ENCODE results near the gene FHDC1.

Gene FHDC1

GRCh38 chr4:152936446-152937335 is 568 bp downstream of the FHDC1 start:
- peak in 1 of 4 experiments; percentile 5 for DNase-seq (ENCODE audit: low read depth in 4 of 4, low spot score in 1 of 4)

GRCh38 chr4:152937336-152938236 is 1.5 kb downstream of the FHDC1 start:
- DNase-seq (ENCODE audit: low read depth in 4 of 4, low spot score in 1 of 4) = no peak

GRCh38 chr4:152938237-152938947 is 2.3 kb downstream of the FHDC1 start:
- DNase-seq (ENCODE audit: low read depth in 4 of 4, low spot score in 1 of 4) = no peak

- DNase-seq (ENCODE audit: low read depth in 4 of 4, low spot score in 1 of 4) = no peak
These were observed 3.5 kb downstream of the FHDC1 start for GRCh38 chr4:152939621-152940020.

- DNase-seq (ENCODE audit: low read depth in 4 of 4, low spot score in 1 of 4) = no peak
These were observed 4.3 kb downstream of the FHDC1 start for GRCh38 chr4:152940461-152940860.

DNA sequence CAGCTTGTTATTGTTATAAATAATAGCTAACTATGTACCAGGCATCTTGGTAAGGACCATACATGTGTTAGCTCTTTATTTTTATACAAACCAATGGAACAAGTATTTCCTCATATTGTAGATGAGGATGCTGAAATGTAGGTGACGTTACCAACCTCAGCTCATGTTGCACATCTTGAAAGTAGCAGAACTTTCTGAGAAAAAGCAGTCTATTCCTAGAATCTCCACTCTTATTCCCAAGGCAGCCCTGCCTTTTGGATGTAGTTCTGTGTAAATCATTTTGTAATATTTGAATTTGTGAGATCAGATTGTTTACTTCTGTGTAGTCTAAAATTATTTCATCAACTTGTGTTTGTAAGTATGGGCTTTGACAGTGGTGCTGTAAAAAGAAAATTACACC is 5.3 kb downstream of the FHDC1 start:
- DNase-seq (ENCODE audit: low read depth in 4 of 4, low spot score in 1 of 4) = no peak

DNA sequence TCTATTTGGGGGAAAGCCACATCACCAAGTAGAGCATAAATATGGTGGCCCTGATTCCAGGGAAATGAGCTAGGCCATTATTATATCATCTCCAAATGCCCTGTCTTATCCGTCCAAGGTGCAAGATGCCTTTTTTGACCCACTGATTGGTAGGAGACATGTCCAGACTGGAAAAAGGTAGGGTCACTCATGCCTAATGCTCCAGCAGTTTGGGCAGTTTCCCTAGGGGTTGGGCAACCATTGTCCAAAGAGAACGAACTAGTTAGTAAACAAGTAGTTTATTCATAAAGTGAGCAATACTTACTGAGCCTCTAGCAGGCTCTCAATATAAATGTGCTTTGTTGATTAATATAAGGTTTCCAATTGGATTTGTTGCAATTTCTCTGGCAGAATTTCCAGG is 6.2 kb downstream of the FHDC1 start:
- DNase-seq (ENCODE audit: low read depth in 4 of 4, low spot score in 1 of 4) = no peak

GRCh38 chr4:152943672-152944071 is 7.5 kb downstream of the FHDC1 start:
- DNase-seq (ENCODE audit: low read depth in 4 of 4, low spot score in 1 of 4) = no peak

DNA sequence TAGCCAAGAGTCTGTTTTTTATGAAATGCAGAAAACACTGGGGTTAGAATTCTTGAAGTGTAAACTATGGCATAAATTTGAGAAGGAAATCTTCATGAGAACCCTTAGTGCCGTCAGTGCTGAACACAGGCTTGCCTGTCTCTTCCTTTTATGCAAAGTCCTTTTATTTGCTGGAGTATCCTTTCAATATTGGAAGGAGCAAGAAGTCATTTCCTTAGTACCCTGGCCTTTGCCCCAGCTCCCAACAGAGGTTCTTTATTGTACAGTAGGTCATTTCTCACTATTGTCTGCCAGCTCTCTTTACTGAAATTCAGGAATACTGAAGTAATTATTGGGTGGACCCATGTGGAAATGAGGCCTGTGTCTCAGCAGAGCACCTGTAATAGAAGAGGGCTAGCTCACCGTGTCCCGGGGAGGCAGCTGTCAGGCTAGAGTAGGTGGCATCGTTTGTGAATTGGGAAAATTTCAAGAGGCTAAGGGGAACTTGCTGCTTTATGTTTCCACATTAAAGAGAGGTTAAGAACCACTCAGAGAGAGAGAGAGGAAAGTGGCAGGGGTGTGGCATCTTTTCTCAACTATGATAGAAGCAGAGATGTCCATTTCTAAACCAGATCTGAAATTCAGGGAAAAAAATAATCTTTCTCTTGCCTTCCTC is 8.7 kb downstream of the FHDC1 start:
- DNase-seq (ENCODE audit: low read depth in 4 of 4, low spot score in 1 of 4) = no peak

GRCh38 chr4:152945639-152946038 is 9.5 kb downstream of the FHDC1 start:
- no peak for DNase-seq (ENCODE audit: low read depth in 4 of 4, low spot score in 1 of 4)

GRCh38 chr4:152946446-152946845 is 10.3 kb downstream of the FHDC1 start:
- DNase-seq (ENCODE audit: low read depth in 4 of 4, low spot score in 1 of 4) = no peak

- no peak for DNase-seq (ENCODE audit: low read depth in 4 of 4, low spot score in 1 of 4)
These were observed 11.2 kb downstream of the FHDC1 start for GRCh38 chr4:152947311-152947710.

DNA sequence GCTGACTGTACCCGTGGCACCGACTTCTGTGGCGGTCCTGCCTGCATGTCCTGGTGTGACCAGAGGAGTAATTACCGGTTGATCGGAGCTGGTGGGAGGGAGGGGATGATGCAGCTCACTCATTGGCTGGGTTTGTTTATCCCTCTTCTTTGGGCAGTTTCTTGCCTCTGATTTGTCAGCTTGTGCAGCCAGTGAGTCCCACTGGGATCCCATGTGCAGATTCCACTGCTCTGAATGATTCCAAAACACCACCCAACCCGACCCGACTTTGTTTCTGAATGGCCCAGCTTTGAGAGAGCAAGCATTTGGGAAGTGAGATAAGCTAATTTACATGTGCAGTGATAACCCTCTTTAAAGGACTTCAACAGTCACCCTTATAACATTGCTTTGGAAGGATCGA is 13.8 kb downstream of the FHDC1 start:
- DNase-seq (ENCODE audit: low read depth in 4 of 4, low spot score in 1 of 4) = no peak

- DNase-seq (ENCODE audit: low read depth in 4 of 4, low spot score in 1 of 4) = no peak
These were observed 14.5 kb downstream of the FHDC1 start for GRCh38 chr4:152950402-152951274.

DNA sequence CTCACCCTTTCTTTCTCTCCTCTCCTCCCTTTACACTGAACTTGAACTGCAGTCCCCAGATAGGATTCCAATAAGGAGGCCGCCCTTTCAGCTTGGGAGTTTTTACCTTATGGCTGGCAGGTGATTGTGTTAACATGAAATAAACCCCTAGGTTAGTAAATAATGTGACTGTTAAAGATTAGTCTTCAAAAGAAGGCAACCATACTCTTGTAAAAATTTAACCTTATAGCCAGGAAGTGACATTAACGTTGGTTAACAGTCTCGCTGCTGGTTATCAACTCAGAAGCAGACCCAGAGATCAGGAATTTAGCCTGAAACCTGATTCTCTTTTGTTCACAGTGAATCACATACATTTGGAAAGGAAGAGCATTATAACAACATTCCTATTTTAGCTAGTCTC is 15.2 kb downstream of the FHDC1 start:
- DNase-seq (ENCODE audit: low read depth in 4 of 4, low spot score in 1 of 4) = no peak

- DNase-seq (ENCODE audit: low read depth in 4 of 4, low spot score in 1 of 4) = no peak
These were observed 17.4 kb downstream of the FHDC1 start for GRCh38 chr4:152953514-152953913.

GRCh38 chr4:152954741-152955140 is 18.6 kb downstream of the FHDC1 start:
- no peak for DNase-seq (ENCODE audit: low read depth in 4 of 4, low spot score in 1 of 4)

DNA sequence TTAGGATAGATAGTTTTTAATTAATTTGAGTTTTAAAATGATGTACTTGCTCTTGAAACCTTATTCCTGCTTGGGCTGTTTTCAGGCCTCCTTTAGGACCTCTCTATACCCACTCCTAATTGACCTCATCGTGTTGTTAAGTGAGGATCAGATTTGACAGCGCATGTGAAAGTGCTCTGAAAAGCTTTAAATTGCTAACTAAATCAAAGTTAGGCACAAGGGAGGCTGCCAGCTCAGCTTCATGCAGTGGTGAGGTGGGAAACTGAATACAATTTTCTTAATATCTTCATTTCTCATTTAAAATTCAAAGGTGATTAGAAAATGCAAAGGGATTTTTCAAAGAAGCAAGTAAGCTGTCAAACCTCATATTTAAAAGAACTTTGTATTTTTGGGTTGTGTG is 20.0 kb downstream of the FHDC1 start:
- DNase-seq (ENCODE audit: low read depth in 4 of 4, low spot score in 1 of 4) = no peak

DNA sequence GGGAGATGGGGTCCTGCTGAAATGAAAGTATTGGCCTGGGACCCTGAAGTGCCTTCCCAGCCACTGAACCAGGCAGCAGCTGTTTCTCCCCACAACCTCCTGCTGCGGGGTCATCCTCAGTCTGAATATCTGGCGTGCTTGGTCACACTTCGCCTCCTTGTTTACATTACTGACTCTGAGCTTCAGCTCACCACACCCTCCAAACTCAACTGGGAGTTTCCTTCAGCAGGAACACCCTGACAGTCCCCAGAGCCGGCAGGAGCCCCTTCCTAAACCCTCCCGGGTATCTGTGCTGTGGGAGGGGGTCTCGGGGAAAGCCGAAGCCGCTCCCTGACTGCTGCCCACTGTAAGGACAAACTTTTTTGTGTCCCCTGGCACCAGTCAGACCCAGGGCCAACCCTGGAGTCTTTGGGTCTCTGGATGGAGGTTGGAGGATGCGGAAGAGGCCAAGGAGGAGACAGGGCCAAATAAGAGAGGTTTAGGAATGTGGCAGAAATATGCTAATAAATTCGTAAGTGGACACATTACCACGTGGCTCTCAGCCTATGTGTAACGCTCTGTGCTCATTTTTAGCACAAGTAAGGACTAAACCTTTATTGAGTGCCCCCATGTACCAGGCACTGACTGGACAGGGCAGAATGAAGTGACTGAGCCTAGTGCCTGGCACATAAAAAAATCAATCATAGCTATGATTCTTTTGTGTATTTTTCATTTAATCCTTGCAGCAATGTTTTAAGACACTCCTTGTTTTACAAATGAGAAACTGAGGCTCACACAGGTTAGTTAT is 20.7 kb downstream of the FHDC1 start:
- no peak for DNase-seq (ENCODE audit: low read depth in 4 of 4, low spot score in 1 of 4)
